Activated naive CD4-positive, alpha-beta T cell treated with anti-CD3 and anti-CD28 coated beads, Interleukin-2, amount 50 U/mL, for 16 hours (primary cell): ENCODE measurements around the gene G6PC2.

Source experiments
- DNase-seq: peaks from one replicate; pipeline ENCODE4 v3.0.0-alpha.2; 2020

G6PC2 gene

GRCh38 chr2:168949324-168949723 lies 48.2 kb downstream of the G6PC2 start:
- DNase-seq = no peak

GRCh38 chr2:168951871-168952270 lies 50.8 kb downstream of the G6PC2 start:
- DNase-seq = no peak

GRCh38 chr2:168952424-168952823 lies 51.3 kb downstream of the G6PC2 start:
- no peak for DNase-seq

GRCh38 chr2:168954256-168954655 lies 53.2 kb downstream of the G6PC2 start:
- no peak for DNase-seq

- DNase-seq = no peak
Observed at GRCh38 chr2:168955321-168955720, 54.2 kb downstream of the G6PC2 start.

- no peak for DNase-seq
Observed at GRCh38 chr2:168956392-168956791, 55.3 kb downstream of the G6PC2 start.
